HG03060 (cell line): Measurements from ENCODE around the gene IFNA6.
A peak's percentile ranks its signal among the peaks of the same experiment; 100 is the strongest.

Experiments used
- ATAC-seq: cut with Tn5 transposase; IDR thresholded peaks from one replicate; pipeline ENCODE4 v1.9.1; 2021; ENCODE audit warnings: low read depth, moderate number of reproducible peaks; ENCODE audit not compliant: unreplicated experiment

IFNA6 gene

GRCh38 chr9:21331676-21332402, 18.8 kb downstream of the IFNA6 start:
- ATAC-seq = no peak

GRCh38 chr9:21326526-21327139, 24.1 kb downstream of the IFNA6 start:
- peak; percentile 79 for ATAC-seq

GRCh38 chr9:21324047-21324446, 26.6 kb downstream of the IFNA6 start:
- ATAC-seq = no peak

- no peak for ATAC-seq
Measured at GRCh38 chr9:21322911-21323461, 27.7 kb downstream of the IFNA6 start.

- no peak for ATAC-seq
Measured at GRCh38 chr9:21320465-21320864, 30.2 kb downstream of the IFNA6 start.

- ATAC-seq = peak; percentile 54
Measured at GRCh38 chr9:21317956-21318923, 32.4 kb downstream of the IFNA6 start.

- no peak for ATAC-seq
Measured at GRCh38 chr9:21316860-21317259, 33.8 kb downstream of the IFNA6 start.

GRCh38 chr9:21316032-21316842, 34.5 kb downstream of the IFNA6 start:
- ATAC-seq = no peak

GRCh38 chr9:21314152-21314551, 36.5 kb downstream of the IFNA6 start:
- no peak for ATAC-seq

GRCh38 chr9:21311889-21312288, 38.8 kb downstream of the IFNA6 start:
- no peak for ATAC-seq

GRCh38 chr9:21305213-21305612, 45.5 kb downstream of the IFNA6 start, which contains the start of gene IFNA5:
Gene IFNA5, minus strand, starts transcription at chr9:21305313. Its CDS starts 57 bp downstream, at chr9:21305256.
- ATAC-seq = no peak
